Activated naive CD4-positive, alpha-beta T cell treated with anti-CD3 and anti-CD28 coated beads, Interleukin-2, amount 10 ng/mL, durations not matched to agents 7 days and 5 days (primary cell): ENCODE data around the gene PRR4.

Source experiments
- CTCF ChIA-PET: fragments of 350-600 bp; sonication (Branson Sonifier 250); formaldehyde crosslinking; loops from one replicate; lab custom pipeline; 2021; ENCODE audit warnings: antibody characterized with exemption; lab: Charles Lee
- DNase-seq: peaks from one replicate; pipeline ENCODE4 v3.0.0-alpha.2; 2020
- H3K27ac Mint-ChIP-seq: one replicate; pipeline ENCODE4 v1.8.0; 2021; ENCODE audit warnings: mild to moderate bottlenecking, moderate library complexity, mixed read lengths
- H3K27me3 Mint-ChIP-seq: one replicate; pipeline ENCODE4 v1.8.0; 2021; ENCODE audit warnings: mild to moderate bottlenecking, mixed read lengths
- H3K36me3 Mint-ChIP-seq: one replicate; pipeline ENCODE4 v1.8.0; 2021; ENCODE audit warnings: mixed read lengths
- H3K4me1 Mint-ChIP-seq: one replicate; pipeline ENCODE4 v1.8.0; 2021; ENCODE audit warnings: mixed read lengths
- H3K4me3 Mint-ChIP-seq: one replicate; pipeline ENCODE4 v1.8.0; 2021; ENCODE audit warnings: mild to moderate bottlenecking, moderate library complexity, mixed read lengths
- H3K9me3 Mint-ChIP-seq: one replicate; pipeline ENCODE4 v1.8.0; 2021; ENCODE audit warnings: mixed read lengths

PRR4 gene

GRCh38 chr12:10849425-10849878 is at the start of gene PRR4:
TSS of gene PRR4 (minus strand) at chr12:10849475. CDS start at chr12:10849437, 38 bp downstream.
- peak within 1 kb of the TSS; percentile 56 for H3K27ac Mint-ChIP-seq
- H3K36me3 Mint-ChIP-seq: peaks cover 24% of the 10 kb centered on the region
- peaks cover 4% of the 10 kb centered on the region for H3K9me3 Mint-ChIP-seq
- H3K27me3 Mint-ChIP-seq: no peaks in the 10 kb centered on the region
- CTCF ChIA-PET: no interaction called here
- H3K4me3 Mint-ChIP-seq: no peak within 1 kb of the TSS
- peaks cover 39% of the 10 kb centered on the region for H3K4me1 Mint-ChIP-seq
- peak; percentile 62 for DNase-seq

DNA sequence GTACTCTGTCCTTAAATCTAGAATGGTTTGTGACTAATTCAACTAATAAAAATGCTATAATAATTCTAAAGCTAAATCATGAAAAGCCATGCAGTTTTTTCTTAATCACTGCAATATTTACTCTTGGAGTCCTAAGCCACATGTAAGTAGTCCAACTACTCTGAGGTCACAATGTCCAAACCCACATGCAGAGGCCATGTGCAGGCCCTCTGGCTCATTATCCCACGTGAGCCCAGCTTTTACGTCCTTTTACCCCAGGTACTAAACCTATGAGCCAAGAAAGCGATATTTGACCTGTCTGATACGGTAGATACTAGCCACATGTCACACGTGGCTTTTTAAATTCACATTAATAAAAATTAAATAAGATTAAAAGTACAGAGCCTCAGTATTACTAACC is 47.6 kb upstream of the PRR4 start:
- Mint-ChIP-seq H3K27ac (no peak overlapping the region), H3K27me3 (no peaks in the 10 kb centered on the region), H3K4me3 (no peak overlapping the region), H3K36me3 (no peaks in the 10 kb centered on the region), H3K4me1 (no peaks in the 10 kb centered on the region), H3K9me3 (no peaks in the 10 kb centered on the region)
- CTCF ChIA-PET: no interaction called here
- DNase-seq: no peak

- Mint-ChIP-seq H3K4me1 (no peaks in the 10 kb centered on the region), H3K27me3 (no peaks in the 10 kb centered on the region), H3K9me3 (no peaks in the 10 kb centered on the region), H3K4me3 (no peak overlapping the region), H3K27ac (no peak overlapping the region), H3K36me3 (no peaks in the 10 kb centered on the region)
- CTCF ChIA-PET: no interaction called here
- DNase-seq: no peak
These were observed 42.7 kb upstream of the PRR4 start for GRCh38 chr12:10891937-10892336.

DNA sequence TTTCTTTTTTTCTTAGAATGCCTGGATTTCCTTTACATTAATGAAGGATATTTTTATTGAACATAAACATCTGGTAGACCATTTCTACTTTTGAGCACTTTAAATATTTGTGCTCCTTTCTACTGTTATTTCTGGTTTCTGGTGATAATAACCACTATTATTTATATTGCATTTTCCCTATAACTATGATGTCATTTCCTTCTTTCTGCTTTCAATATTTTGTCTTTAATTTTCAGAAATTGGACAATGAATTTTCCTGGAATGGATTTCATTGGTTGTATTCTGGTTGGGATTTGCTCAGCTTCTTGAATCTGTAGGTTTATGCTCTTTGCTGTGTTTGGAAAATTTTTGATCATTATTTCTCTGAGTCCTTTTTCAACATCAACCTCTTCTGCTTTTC is 40.0 kb upstream of the PRR4 start:
- H3K27ac Mint-ChIP-seq: no peak overlapping the region
- no peaks in the 10 kb centered on the region for H3K4me1 Mint-ChIP-seq
- H3K36me3 Mint-ChIP-seq: no peaks in the 10 kb centered on the region
- H3K9me3 Mint-ChIP-seq: no peaks in the 10 kb centered on the region
- DNase-seq: no peak
- no peaks in the 10 kb centered on the region for H3K27me3 Mint-ChIP-seq
- CTCF ChIA-PET: interaction anchor here (0.6 kb wide), 1 partner anchor 93 kb away, joined by 4 read pairs; no protein-coding TSS in a partner anchor
- no peak overlapping the region for H3K4me3 Mint-ChIP-seq

GRCh38 chr12:10884086-10884725 is 34.9 kb upstream of the PRR4 start, which contains the start of gene PRH1:
TSS of gene PRH1 (minus strand) at chr12:10884255. CDS start at chr12:10884217, 38 bp downstream.
- H3K4me1 Mint-ChIP-seq: no peaks in the 10 kb centered on the region
- H3K4me3 Mint-ChIP-seq: no peak within 1 kb of the TSS
- H3K9me3 Mint-ChIP-seq: no peaks in the 10 kb centered on the region
- H3K27ac Mint-ChIP-seq: no peak within 1 kb of the TSS
- H3K27me3 Mint-ChIP-seq: no peaks in the 10 kb centered on the region
- peaks cover 3% of the 10 kb centered on the region for H3K36me3 Mint-ChIP-seq
- CTCF ChIA-PET: no interaction called here
- no peak for DNase-seq

DNA sequence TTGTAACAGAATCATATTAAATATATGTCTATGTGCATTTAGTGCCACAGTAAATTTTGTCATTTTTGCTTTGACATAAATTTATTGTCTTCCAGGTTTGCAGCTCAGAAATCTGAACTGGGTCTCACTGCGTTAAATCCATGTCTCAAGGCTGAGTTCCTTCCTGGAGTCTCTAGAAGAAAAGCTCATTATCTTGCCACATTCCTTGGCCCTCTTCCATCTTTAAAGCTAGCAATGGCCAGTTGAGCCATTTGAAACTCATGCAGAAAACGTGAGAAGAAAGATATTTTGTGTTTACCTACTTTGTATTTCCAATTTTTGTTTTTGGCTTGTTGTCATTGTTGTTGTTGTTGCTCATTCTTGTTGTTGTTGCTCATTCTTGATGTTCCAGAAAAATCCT is 24.1 kb upstream of the PRR4 start:
- no peak overlapping the region for H3K4me3 Mint-ChIP-seq
- H3K9me3 Mint-ChIP-seq: peaks cover 3% of the 10 kb centered on the region
- H3K36me3 Mint-ChIP-seq: no peaks in the 10 kb centered on the region
- H3K4me1 Mint-ChIP-seq: no peaks in the 10 kb centered on the region
- DNase-seq: no peak
- H3K27ac Mint-ChIP-seq: no peak overlapping the region
- CTCF ChIA-PET: interaction anchor here (0.6 kb wide), 1 partner anchor 15 kb away, joined by 3 read pairs; no protein-coding TSS in a partner anchor
- no peaks in the 10 kb centered on the region for H3K27me3 Mint-ChIP-seq

DNA sequence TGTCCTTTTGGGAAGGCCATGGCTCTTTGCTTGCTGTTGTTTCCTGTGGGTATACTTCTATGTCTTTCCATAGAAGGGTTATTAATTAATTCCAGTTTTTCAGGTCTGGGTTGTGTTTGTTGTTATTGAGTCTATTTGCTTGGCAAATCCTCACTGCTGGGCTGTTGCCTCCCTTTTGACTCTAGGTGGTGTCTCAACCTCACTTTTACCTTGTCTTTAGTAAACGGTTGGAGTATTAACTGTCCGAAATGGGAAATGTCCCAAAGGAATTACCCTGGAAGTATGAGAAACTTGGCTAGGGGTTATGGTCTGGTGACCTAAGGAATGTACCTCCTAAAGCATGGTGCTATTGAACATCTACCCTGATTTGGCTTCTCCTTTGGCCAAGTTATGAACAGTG is 18.1 kb upstream of the PRR4 start:
- DNase-seq: no peak
- Mint-ChIP-seq H3K4me1 (no peaks in the 10 kb centered on the region), H3K27ac (no peak overlapping the region), H3K4me3 (no peak overlapping the region), H3K36me3 (no peaks in the 10 kb centered on the region), H3K9me3 (peaks cover 3% of the 10 kb centered on the region), H3K27me3 (no peaks in the 10 kb centered on the region)
- CTCF ChIA-PET: no interaction called here

DNA sequence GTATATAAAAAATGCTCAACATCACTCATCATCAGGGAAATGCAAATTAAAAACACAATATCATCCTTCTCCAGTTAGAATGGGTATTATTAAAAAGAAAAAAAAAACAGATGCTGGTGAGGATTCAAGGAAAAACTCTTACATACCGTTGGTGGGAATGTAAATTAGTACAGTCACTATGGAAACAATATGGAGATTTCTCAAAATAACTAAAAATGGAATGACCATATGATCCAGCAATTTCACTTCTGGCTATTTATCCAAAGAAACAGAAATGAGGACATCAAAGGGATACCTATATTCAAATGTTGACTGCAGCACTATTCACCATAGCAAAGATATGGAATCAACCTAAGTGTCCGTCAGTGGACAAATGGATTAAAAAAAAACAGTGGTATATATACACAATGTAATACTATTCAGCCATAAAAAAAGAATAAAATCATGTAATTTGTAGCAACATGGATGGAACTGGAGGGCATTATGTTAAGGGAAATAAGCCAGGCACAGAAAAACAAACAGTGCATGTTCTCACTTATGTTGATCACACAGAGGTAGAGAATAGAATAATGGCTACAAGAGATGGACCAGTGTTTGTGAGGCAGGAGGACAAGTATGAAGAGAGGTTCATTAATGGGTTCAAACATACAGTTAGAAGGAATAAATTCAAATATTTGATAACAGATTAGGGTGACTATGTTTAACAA is 14.4 kb upstream of the PRR4 start:
- peaks cover 1% of the 10 kb centered on the region for H3K36me3 Mint-ChIP-seq

DNA sequence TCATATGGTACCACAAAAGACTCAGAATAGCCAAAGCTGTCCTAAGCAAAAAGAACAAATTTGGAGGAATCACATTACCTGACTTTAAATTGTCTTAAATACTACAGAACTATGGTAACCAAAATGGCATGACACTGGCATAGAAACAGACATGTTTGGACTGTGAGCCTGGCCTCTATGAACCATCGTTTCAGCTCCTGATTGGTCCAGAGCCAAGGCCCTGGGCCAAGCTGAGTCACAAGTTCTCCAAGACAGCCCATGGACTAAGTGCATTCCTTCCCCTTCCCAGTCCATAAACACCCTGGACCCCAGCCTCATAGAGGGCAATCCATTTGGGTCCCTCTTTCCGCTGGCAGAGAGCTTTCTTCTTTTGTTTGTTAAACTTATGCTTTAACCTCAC is 12.1 kb upstream of the PRR4 start:
- no peaks in the 10 kb centered on the region for H3K27me3 Mint-ChIP-seq
- DNase-seq: no peak
- no peak overlapping the region for H3K4me3 Mint-ChIP-seq
- no peaks in the 10 kb centered on the region for H3K4me1 Mint-ChIP-seq
- CTCF ChIA-PET: no interaction called here
- peaks cover 14% of the 10 kb centered on the region for H3K36me3 Mint-ChIP-seq
- H3K9me3 Mint-ChIP-seq: peaks cover 23% of the 10 kb centered on the region
- no peak overlapping the region for H3K27ac Mint-ChIP-seq

More for the DNA sequence above, 14.4 kb upstream of the PRR4 start:
- Mint-ChIP-seq H3K4me1 (no peaks in the 10 kb centered on the region), H3K9me3 (peaks cover 11% of the 10 kb centered on the region), H3K4me3 (no peak overlapping the region), H3K27me3 (no peaks in the 10 kb centered on the region), H3K27ac (no peak overlapping the region)
- CTCF ChIA-PET: no interaction called here
- no peak for DNase-seq

GRCh38 chr12:10855807-10856206 is 6.5 kb upstream of the PRR4 start:
- DNase-seq: no peak
- Mint-ChIP-seq H3K4me3 (no peak overlapping the region), H3K4me1 (peaks cover 15% of the 10 kb centered on the region), H3K27ac (no peak overlapping the region), H3K36me3 (peaks cover 27% of the 10 kb centered on the region), H3K27me3 (no peaks in the 10 kb centered on the region), H3K9me3 (peaks cover 31% of the 10 kb centered on the region)
- CTCF ChIA-PET: interaction anchor here (1.0 kb wide), 1 partner anchor 19 kb away, joined by 4 read pairs; no protein-coding TSS in a partner anchor

DNA sequence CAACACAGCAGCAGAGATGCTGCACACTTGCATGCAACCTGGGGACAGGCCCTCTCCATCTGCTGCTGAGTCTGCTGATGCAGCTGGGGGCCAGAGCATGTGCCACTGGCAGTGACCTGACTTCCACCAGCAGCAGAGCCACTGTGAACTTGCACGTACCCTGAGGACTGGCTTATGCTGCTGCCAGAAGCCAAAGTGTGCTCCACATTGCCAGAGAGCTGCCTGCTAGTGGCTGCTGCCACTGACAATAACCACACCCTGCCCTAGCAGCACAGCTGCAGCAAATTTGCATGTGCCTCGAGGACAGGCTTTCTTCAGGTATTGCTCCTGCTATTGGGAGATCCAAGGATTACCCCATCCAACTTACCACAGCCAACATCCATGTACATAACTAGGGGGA is 4.5 kb upstream of the PRR4 start:
- no peak for DNase-seq
- no peaks in the 10 kb centered on the region for H3K27me3 Mint-ChIP-seq
- H3K27ac Mint-ChIP-seq: no peak overlapping the region
- CTCF ChIA-PET: interaction anchor here (0.5 kb wide), 1 partner anchor 44 kb away, joined by 3 read pairs; no protein-coding TSS in a partner anchor
- H3K36me3 Mint-ChIP-seq: peaks cover 32% of the 10 kb centered on the region
- H3K4me1 Mint-ChIP-seq: peaks cover 35% of the 10 kb centered on the region
- H3K4me3 Mint-ChIP-seq: no peak overlapping the region
- peaks cover 28% of the 10 kb centered on the region for H3K9me3 Mint-ChIP-seq

DNA sequence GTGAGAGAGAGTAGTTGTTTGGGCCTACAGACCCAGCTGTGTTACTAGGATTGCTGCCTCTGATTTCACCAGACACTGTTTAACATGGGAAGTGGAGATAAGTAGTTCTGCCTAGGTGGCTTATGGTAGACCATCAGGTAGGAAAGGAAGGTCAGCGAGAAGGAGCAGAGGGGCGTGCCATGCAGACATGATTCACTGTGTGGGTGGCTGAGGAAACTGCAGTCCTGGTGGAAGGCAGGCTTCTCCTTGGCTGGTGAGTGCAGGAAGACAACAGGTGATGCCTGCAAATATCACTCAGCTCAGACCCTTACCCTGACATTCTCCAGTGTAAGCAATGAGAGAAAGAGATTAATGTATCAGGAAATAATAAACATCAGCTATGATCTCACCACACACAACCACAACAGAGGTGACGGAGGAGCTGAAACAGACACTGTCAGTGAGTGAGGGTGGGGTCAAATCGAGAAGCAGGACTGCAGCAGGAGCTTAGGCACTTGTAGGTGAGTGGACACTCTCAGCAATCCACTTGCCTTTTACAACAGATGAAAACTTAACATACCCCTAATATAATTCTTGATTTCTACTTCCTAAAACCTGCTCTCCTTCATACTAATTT is 2.1 kb upstream of the PRR4 start:
- Mint-ChIP-seq H3K4me1 (peaks cover 39% of the 10 kb centered on the region), H3K36me3 (peaks cover 30% of the 10 kb centered on the region), H3K27ac (no peak overlapping the region), H3K4me3 (no peak overlapping the region), H3K27me3 (no peaks in the 10 kb centered on the region), H3K9me3 (peaks cover 14% of the 10 kb centered on the region)
- CTCF ChIA-PET: no interaction called here
- no peak for DNase-seq

GRCh38 chr12:10847744-10848143 is 1.5 kb downstream of the PRR4 start:
- H3K27ac Mint-ChIP-seq: no peak overlapping the region
- peaks cover 2% of the 10 kb centered on the region for H3K9me3 Mint-ChIP-seq
- H3K4me1 Mint-ChIP-seq: peaks cover 39% of the 10 kb centered on the region
- no peak for DNase-seq
- H3K4me3 Mint-ChIP-seq: no peak overlapping the region
- H3K27me3 Mint-ChIP-seq: no peaks in the 10 kb centered on the region
- CTCF ChIA-PET: interaction anchor here (0.6 kb wide), 1 partner anchor 895 kb away, joined by 3 read pairs; no protein-coding TSS in a partner anchor
- peaks cover 24% of the 10 kb centered on the region for H3K36me3 Mint-ChIP-seq

DNA sequence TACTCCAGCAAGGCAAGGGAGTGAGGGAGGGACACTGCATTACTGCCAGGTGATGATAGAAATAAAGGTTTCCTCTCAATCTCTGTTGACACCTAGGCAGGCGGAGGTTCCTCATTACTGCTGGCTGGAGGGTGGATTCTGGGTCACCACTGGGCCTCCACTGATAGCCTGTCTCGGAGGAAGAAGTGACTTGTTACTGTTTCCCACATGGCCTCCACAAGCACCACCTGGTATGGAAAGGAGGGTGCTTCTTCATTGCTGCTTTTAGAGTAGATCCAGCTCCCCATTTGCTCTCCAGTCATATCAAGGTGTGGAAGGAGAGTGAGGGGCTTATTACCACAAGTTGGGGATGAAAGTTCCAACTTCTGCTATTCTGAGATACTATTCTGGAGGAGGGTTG is 6.4 kb downstream of the PRR4 start:
- Mint-ChIP-seq H3K27ac (no peak overlapping the region), H3K36me3 (peaks cover 10% of the 10 kb centered on the region), H3K27me3 (no peaks in the 10 kb centered on the region), H3K9me3 (no peaks in the 10 kb centered on the region), H3K4me3 (no peak overlapping the region), H3K4me1 (no peaks in the 10 kb centered on the region)
- DNase-seq: no peak
- CTCF ChIA-PET: no interaction called here
